GM18909 (cell line): ENCODE results near the gene SLC29A4.
"Not testable (repeated sequence)": the region's sequence is repeated elsewhere in the genome, so short reads cannot be mapped to it uniquely, and the experiment has no call there.

Experiments used
- ATAC-seq: cut with Tn5 transposase; IDR thresholded peaks from one replicate; pipeline ENCODE4 v1.9.1; 2021; ENCODE audit warnings: mild to moderate bottlenecking; ENCODE audit not compliant: unreplicated experiment, poor library complexity

The SLC29A4 gene

GRCh38 chr7:5282543-5283316 is at the start of gene SLC29A4:
SLC29A4 (plus strand) TSS chr7:5282943; CDS start chr7:5287817, 4,874 bp downstream.
- no peak for ATAC-seq

GRCh38 chr7:5234852-5235831 is 47.6 kb upstream of the SLC29A4 start:
- no peak for ATAC-seq

GRCh38 chr7:5237286-5237685 is 45.5 kb upstream of the SLC29A4 start:
- no peak for ATAC-seq

- ATAC-seq = no peak
These were observed 44.2 kb upstream of the SLC29A4 start for GRCh38 chr7:5238500-5238899.

GRCh38 chr7:5243261-5243660 is 39.5 kb upstream of the SLC29A4 start:
- ATAC-seq = no peak

GRCh38 chr7:5248201-5248885 is 34.4 kb upstream of the SLC29A4 start:
- ATAC-seq = no peak

- not testable (repeated sequence) for ATAC-seq
These were observed 32.0 kb upstream of the SLC29A4 start for GRCh38 chr7:5250787-5251186.

GRCh38 chr7:5253529-5253928 is 29.2 kb upstream of the SLC29A4 start:
- not testable (repeated sequence) for ATAC-seq

- not testable (repeated sequence) for ATAC-seq
These were observed 28.4 kb upstream of the SLC29A4 start for GRCh38 chr7:5254371-5254770.

- ATAC-seq = no peak
These were observed 26.9 kb upstream of the SLC29A4 start for GRCh38 chr7:5255832-5256231.

- not testable (repeated sequence) for ATAC-seq
These were observed 22.1 kb upstream of the SLC29A4 start for GRCh38 chr7:5260530-5261068.

- not testable (repeated sequence) for ATAC-seq
These were observed 19.7 kb upstream of the SLC29A4 start for GRCh38 chr7:5263066-5263465.

- no peak for ATAC-seq
These were observed 17.2 kb upstream of the SLC29A4 start for GRCh38 chr7:5265320-5266190.

GRCh38 chr7:5266191-5267028 is 16.3 kb upstream of the SLC29A4 start:
- ATAC-seq = no peak

- ATAC-seq = not testable (repeated sequence)
These were observed 14.9 kb upstream of the SLC29A4 start for GRCh38 chr7:5267829-5268228.

- ATAC-seq = not testable (repeated sequence)
These were observed 12.6 kb upstream of the SLC29A4 start for GRCh38 chr7:5269992-5270657.

- no peak for ATAC-seq
These were observed 12.0 kb upstream of the SLC29A4 start for GRCh38 chr7:5270788-5271187.
